ENCODE data around the gene CCDC150. TPM values are rescaled to one million over a fixed set of nuclear protein-coding genes. Genes with fewer than 3 reads are reported as not detected.

CCDC150 gene
- total RNA-seq, 1 experiment from 2014 or later: 29.2 TPM

GRCh38 chr2:196591621-196592022 is 47.9 kb upstream of the CCDC150 start:
- Histone ChIP-seq H3K9me3 (ENCODE audit: control insufficient read depth in 1 of 2, insufficient read depth in 1 of 2, low read depth in 1 of 2, low read length in 2 of 2) (no peaks in the 10 kb centered on the region), H3K36me3 (ENCODE audit: control insufficient read depth in 1 of 2, insufficient read depth in 2 of 2, low read length in 2 of 2) (no peaks in the 10 kb centered on the region), H3K9ac (ENCODE audit: low read length) (no peak overlapping the region), H4K20me1 (ENCODE audit: insufficient read depth) (no peaks in the 10 kb centered on the region), H3K79me2 (ENCODE audit: insufficient read depth, low read length) (no peaks in the 10 kb centered on the region), H3K4me3 (replicated peaks in 1 of 2; ENCODE audit: low read depth in 1 of 2, low read length in 2 of 2) (no peak overlapping the region), H2AFZ (ENCODE audit: low read depth, low read length, poor library complexity, severe bottlenecking) (no peak overlapping the region), H3K9me2 (ENCODE audit: insufficient read depth) (no peaks in the 10 kb centered on the region), H3K4me2 (ENCODE audit: low read length) (no peak overlapping the region; the same call in 1 of the 2 replicates), H3K27me3 (ENCODE audit: insufficient read depth, low read length) (no peaks in the 10 kb centered on the region), H3K27ac (ENCODE audit: low read depth, low read length) (no peak overlapping the region), H3K4me1 (ENCODE audit: control insufficient read depth in 1 of 2, insufficient read depth in 2 of 2, low read length in 2 of 2) (peaks cover 5 to 23% of the 10 kb centered on the region in 2 experiments; a peak in 3 of 4 replicates)
- DNase-seq (ENCODE audit: low read depth, low spot score) (no peak), ATAC-seq (no peak)
- CTCF ChIA-PET: no interaction called here
- RAD21 ChIA-PET (ENCODE audit: low non-redundant PET in 1 of 2, low total read pairs in 2 of 2, uncharacterized antibody in 2 of 2, unreplicated experiment in 2 of 2): no interaction called here
- TF ChIP-seq SIN3A (IDR thresholded peaks at IDR 0.05; ENCODE audit: low read depth): no peak
- TF ChIP-seq CBX3 (IDR thresholded peaks at IDR 0.05; ENCODE audit: low read depth): no peak
- no peak for TF ChIP-seq ELF1 (IDR thresholded peaks at IDR 0.05; ENCODE audit: borderline replicate concordance, low read depth)
- no peak for TF ChIP-seq SP1 (IDR thresholded peaks at IDR 0.05; ENCODE audit: low read depth)
- TF ChIP-seq ZFX (IDR thresholded peaks at IDR 0.05): no peak
- TF ChIP-seq, protein P1, sequence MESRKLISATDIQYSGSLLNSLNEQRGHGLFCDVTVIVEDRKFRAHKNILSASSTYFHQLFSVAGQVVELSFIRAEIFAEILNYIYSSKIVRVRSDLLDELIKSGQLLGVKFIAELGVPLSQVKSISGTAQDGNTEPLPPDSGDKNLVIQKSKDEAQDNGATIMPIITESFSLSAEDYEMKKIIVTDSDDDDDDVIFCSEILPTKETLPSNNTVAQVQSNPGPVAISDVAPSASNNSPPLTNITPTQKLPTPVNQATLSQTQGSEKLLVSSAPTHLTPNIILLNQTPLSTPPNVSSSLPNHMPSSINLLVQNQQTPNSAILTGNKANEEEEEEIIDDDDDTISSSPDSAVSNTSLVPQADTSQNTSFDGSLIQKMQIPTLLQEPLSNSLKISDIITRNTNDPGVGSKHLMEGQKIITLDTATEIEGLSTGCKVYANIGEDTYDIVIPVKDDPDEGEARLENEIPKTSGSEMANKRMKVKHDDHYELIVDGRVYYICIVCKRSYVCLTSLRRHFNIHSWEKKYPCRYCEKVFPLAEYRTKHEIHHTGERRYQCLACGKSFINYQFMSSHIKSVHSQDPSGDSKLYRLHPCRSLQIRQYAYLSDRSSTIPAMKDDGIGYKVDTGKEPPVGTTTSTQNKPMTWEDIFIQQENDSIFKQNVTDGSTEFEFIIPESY (IDR thresholded peaks at IDR 0.05; ENCODE audit: extremely low read depth, insufficient replicate concordance, low read length): no peak
- no peak for TF ChIP-seq FOSL1 (IDR thresholded peaks at IDR 0.05; ENCODE audit: low read depth)
- no peak for TF ChIP-seq RAD21 (IDR thresholded peaks at IDR 0.05; ENCODE audit: low read depth)
- TF ChIP-seq REST (IDR thresholded peaks at IDR 0.05; ENCODE audit: low read depth): no peak
- no peak for TF ChIP-seq EGR1 (IDR thresholded peaks at IDR 0.05; ENCODE audit: low read depth)
- TF ChIP-seq, protein P2, sequence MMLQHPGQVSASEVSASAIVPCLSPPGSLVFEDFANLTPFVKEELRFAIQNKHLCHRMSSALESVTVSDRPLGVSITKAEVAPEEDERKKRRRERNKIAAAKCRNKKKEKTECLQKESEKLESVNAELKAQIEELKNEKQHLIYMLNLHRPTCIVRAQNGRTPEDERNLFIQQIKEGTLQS (IDR thresholded peaks at IDR 0.05): no peak
- TF ChIP-seq MAX (IDR thresholded peaks at IDR 0.05): no peak
- TF ChIP-seq, protein P3, sequence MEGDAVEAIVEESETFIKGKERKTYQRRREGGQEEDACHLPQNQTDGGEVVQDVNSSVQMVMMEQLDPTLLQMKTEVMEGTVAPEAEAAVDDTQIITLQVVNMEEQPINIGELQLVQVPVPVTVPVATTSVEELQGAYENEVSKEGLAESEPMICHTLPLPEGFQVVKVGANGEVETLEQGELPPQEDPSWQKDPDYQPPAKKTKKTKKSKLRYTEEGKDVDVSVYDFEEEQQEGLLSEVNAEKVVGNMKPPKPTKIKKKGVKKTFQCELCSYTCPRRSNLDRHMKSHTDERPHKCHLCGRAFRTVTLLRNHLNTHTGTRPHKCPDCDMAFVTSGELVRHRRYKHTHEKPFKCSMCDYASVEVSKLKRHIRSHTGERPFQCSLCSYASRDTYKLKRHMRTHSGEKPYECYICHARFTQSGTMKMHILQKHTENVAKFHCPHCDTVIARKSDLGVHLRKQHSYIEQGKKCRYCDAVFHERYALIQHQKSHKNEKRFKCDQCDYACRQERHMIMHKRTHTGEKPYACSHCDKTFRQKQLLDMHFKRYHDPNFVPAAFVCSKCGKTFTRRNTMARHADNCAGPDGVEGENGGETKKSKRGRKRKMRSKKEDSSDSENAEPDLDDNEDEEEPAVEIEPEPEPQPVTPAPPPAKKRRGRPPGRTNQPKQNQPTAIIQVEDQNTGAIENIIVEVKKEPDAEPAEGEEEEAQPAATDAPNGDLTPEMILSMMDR (IDR thresholded peaks at IDR 0.05 in 2 of 3, conservative IDR thresholded peaks at IDR 0.05 in 1 of 3; ENCODE audit: borderline replicate concordance in 1 of 3, insufficient read depth in 1 of 3, low read depth in 2 of 3, low read length in 2 of 3): no peak
- TF ChIP-seq SRF (IDR thresholded peaks at IDR 0.05; ENCODE audit: low read depth): no peak
- TF ChIP-seq EZH2phosphoT487 (IDR thresholded peaks at IDR 0.05; ENCODE audit: borderline replicate concordance): no peak
- no peak for TF ChIP-seq POLR2AphosphoS5 (IDR thresholded peaks at IDR 0.05; ENCODE audit: low read depth, low read length)
- no peak for TF ChIP-seq TCF7L2 (IDR thresholded peaks at IDR 0.05; ENCODE audit: borderline replicate concordance, extremely low read depth, insufficient read depth, insufficient read length)
- no peak for TF ChIP-seq EZH2 (IDR thresholded peaks at IDR 0.05)
- BruUV-seq (replicated peaks): no TSS peak
- intact Hi-C loops (cut with micrococcal nuclease): no loop called here
- POLR2A ChIA-PET: no interaction called here
